ENCODE results near the gene MAGI1. TPM values are rescaled to one million over a fixed set of nuclear protein-coding genes. Genes with fewer than 3 reads are reported as not detected.
A peak's percentile ranks its signal among the peaks of the same experiment; 100 is the strongest.

Gene MAGI1
- polyA plus RNA-seq, 1 of the 3 experiments (the other 2 are of a cell fraction): 10.3 TPM

GRCh38 chr3:65583188-65583587 is 455.5 kb downstream of the MAGI1 start:
- H3K4me1 ChIP-seq (ENCODE audit: control insufficient read depth in 1 of 2, insufficient read depth in 2 of 2, low read depth in 1 of 2, low read length in 1 of 2): peaks cover 8 to 10% of the 10 kb centered on the region in 2 experiments; a peak in 3 of 4 replicates
- no peaks in the 10 kb centered on the region for H3K36me3 ChIP-seq (replicated peaks in 1 of 2; ENCODE audit: control insufficient read depth in 1 of 2, insufficient read depth in 2 of 2, low read length in 1 of 2)
- ChIA-PET CTCF (interaction anchor here (1.1 to 2.2 kb wide), 2 partner anchors 11 to 146 kb away, joined by 3 to 6 read pairs; no protein-coding TSS in a partner anchor), POLR2A (no interaction called here)
- H3K27ac ChIP-seq (ENCODE audit: low read depth in 2 of 2, low read length in 1 of 2): no peak overlapping the region
- 93% methylated on average over 1 of the region's 1 CpG for WGBS (ENCODE audit: low lambda C conversion rate)
- H3K9me2 ChIP-seq: no peaks in the 10 kb centered on the region
- H4K20me1 ChIP-seq (ENCODE audit: insufficient read depth): peaks cover 4% of the 10 kb centered on the region; the same call in 1 of the 2 replicates
- no peak overlapping the region for H3K4me3 ChIP-seq (ENCODE audit: low read depth in 2 of 2, low read length in 1 of 2)
- H3K4me2 ChIP-seq: no peak overlapping the region
- peaks cover 2% of the 10 kb centered on the region for H3F3A ChIP-seq (replicated peaks; ENCODE audit: insufficient read depth)
- no peak for DNase-seq
- peaks cover 36% of the 10 kb centered on the region; the same call in 1 of the 2 replicates for H3K79me2 ChIP-seq (ENCODE audit: insufficient read depth)
- H3K27me3 ChIP-seq (ENCODE audit: insufficient read depth): no peaks in the 10 kb centered on the region
- no peak overlapping the region for H2AFZ ChIP-seq (ENCODE audit: low read depth)
- no peak overlapping the region for H3K9ac ChIP-seq
- H3K9me3 ChIP-seq: no peaks in the 10 kb centered on the region
- TF ChIP-seq PBX3 (IDR thresholded peaks at IDR 0.05): 0 out of 2 replicates have a peak, but pooled peaks have one; percentile 11
- TF ChIP-seq MXI1 (IDR thresholded peaks at IDR 0.05; ENCODE audit: low read depth, low read length): no peak

GRCh38 chr3:65582012-65582717 is 456.6 kb downstream of the MAGI1 start:
- CTCF ChIA-PET: no interaction called here
- no peaks in the 10 kb centered on the region for H3K9me3 ChIP-seq
- 95% methylated on average over 7 of the region's 7 CpGs for WGBS (ENCODE audit: low lambda C conversion rate)
- H4K20me1 ChIP-seq (ENCODE audit: insufficient read depth): peaks cover 4% of the 10 kb centered on the region; the same call in 1 of the 2 replicates
- H2AFZ ChIP-seq (ENCODE audit: low read depth): no peak overlapping the region
- H3K4me2 ChIP-seq: no peak overlapping the region
- H3K27ac ChIP-seq (ENCODE audit: low read depth in 2 of 2, low read length in 1 of 2): no peak overlapping the region
- H3K4me1 ChIP-seq (ENCODE audit: control insufficient read depth in 1 of 2, insufficient read depth in 2 of 2, low read depth in 1 of 2, low read length in 1 of 2): peaks cover 8 to 19% of the 10 kb centered on the region in 2 experiments; a peak in 3 of 4 replicates
- peaks cover 38% of the 10 kb centered on the region; the same call in 1 of the 2 replicates for H3K79me2 ChIP-seq (ENCODE audit: insufficient read depth)
- H3K9ac ChIP-seq: no peak overlapping the region
- peaks cover 5% of the 10 kb centered on the region for H3F3A ChIP-seq (replicated peaks; ENCODE audit: insufficient read depth)
- POLR2A ChIA-PET: interaction anchor here (0.6 kb wide), 1 partner anchor 899 kb away, joined by 4 read pairs; no protein-coding TSS in a partner anchor
- DNase-seq: no peak
- no peaks in the 10 kb centered on the region for H3K9me2 ChIP-seq
- TF ChIP-seq TAF1 (IDR thresholded peaks at IDR 0.05; ENCODE audit: borderline replicate concordance, low read depth, low read length) (no peak), POLR2AphosphoS5 (IDR thresholded peaks at IDR 0.05; ENCODE audit: low read depth, low read length) (no peak), SMC3 (IDR thresholded peaks at IDR 0.05; ENCODE audit: low read depth, low read length) (no peak), EZH2phosphoT487 (IDR thresholded peaks at IDR 0.05; ENCODE audit: borderline replicate concordance, low read depth) (no peak), GABPA (IDR thresholded peaks at IDR 0.05; ENCODE audit: low read depth) (no peak), MEF2A (IDR thresholded peaks at IDR 0.05; ENCODE audit: borderline replicate concordance, low read depth) (no peak), FOXM1 (IDR thresholded peaks at IDR 0.05; ENCODE audit: low read depth) (no peak), FOXJ3 (CRISPR knock-in tag; IDR thresholded peaks at IDR 0.05) (no peak), JUND (IDR thresholded peaks at IDR 0.05) (no peak), GATA2 (CRISPR knock-in tag; IDR thresholded peaks at IDR 0.05) (no peak), FOSL2 (IDR thresholded peaks at IDR 0.05; ENCODE audit: borderline replicate concordance, low read depth) (no peak)
- H3K36me3 ChIP-seq (replicated peaks in 1 of 2; ENCODE audit: control insufficient read depth in 1 of 2, insufficient read depth in 2 of 2, low read length in 1 of 2): no peaks in the 10 kb centered on the region
- no peaks in the 10 kb centered on the region for H3K27me3 ChIP-seq (ENCODE audit: insufficient read depth)
- no peak overlapping the region for H3K4me3 ChIP-seq (ENCODE audit: low read depth in 2 of 2, low read length in 1 of 2)

All from SK-N-SH (cell line).